Heart right ventricle (tissue), 16 donors: ENCODE data around the gene AQR. TPM values are rescaled to one million over a fixed set of nuclear protein-coding genes. Genes with fewer than 3 reads are reported as not detected.

Experiments
- ATAC-seq, 8 donors: fragments of 200-7000 bp; cut with Tn5 transposase; one replicate each; pipeline ENCODE4 v1.9.1; 2020; ENCODE audit warnings: mild to moderate bottlenecking in 8 of 8, moderate library complexity in 8 of 8, moderate number of reproducible peaks in 1 of 8
- DNase-seq, 2 donors: peaks; one replicate each; pipeline ENCODE4 v3.0.0-alpha.2; 2020
- H3K27ac ChIP-seq, 10 donors: fragments of 200-600 bp; sonication (generic) in 2 of 10; one replicate each; pipeline versions ENCODE4 v1.5.0 to v1.8.0; 2020 to 2022; ENCODE audit warnings: mild to moderate bottlenecking in 3 of 10
- H3K27me3 ChIP-seq, 7 donors: fragments of 200-600 bp; one replicate each; pipeline ENCODE4 v1.8.0; 2021 to 2022; ENCODE audit warnings: mild to moderate bottlenecking in 2 of 7
- H3K36me3 ChIP-seq, 9 donors: fragments of 200-600 bp; sonication (generic) in 1 of 9; one replicate each; pipeline versions ENCODE4 v1.5.0 to v1.8.0; 2020 to 2022; ENCODE audit warnings: mild to moderate bottlenecking in 2 of 9
- H3K4me1 ChIP-seq, 9 donors: fragments of 200-600 bp; sonication (generic) in 1 of 9; one replicate each; pipeline versions ENCODE4 v1.5.0 to v1.8.0; 2020 to 2022; ENCODE audit warnings: mild to moderate bottlenecking in 4 of 9
- H3K4me3 ChIP-seq, 10 donors: fragments of 200-600 bp; sonication (generic) in 2 of 10; one replicate each; pipeline versions ENCODE4 v1.5.0 to v1.8.0; 2020 to 2022; ENCODE audit warnings: mild to moderate bottlenecking in 7 of 10, moderate library complexity in 2 of 10
- H3K9me3 ChIP-seq, 11 donors: fragments of 200-600 bp in 10 of 11; sonication (generic) in 2 of 11; one replicate each; pipeline versions ENCODE4 v1.5.0 to v1.8.0; 2013 to 2022; ENCODE audit warnings: mild to moderate bottlenecking in 2 of 11, control low read depth in 1 of 11, moderate library complexity in 1 of 11
- CTCF ChIP-seq, 9 donors: fragments of 200-600 bp; sonication (generic) in 2 of 9; IDR thresholded peaks; one replicate each; pipeline versions ENCODE4 v1.5.0 to v1.8.0; 2021 to 2022; ENCODE audit warnings: antibody characterized with exemption in 9 of 9, mild to moderate bottlenecking in 5 of 9, moderate library complexity in 1 of 9
- WGBS, 2 donors: extraction: QIAGEN DNeasy Blood & Tissue Kit; methylation state at CpG; one replicate each; pipeline ENCODE4 v1.1.7; 2013; ENCODE audit warnings: inconsistent platforms in 1 of 2; 5-methylcytosine and 5-hydroxymethylcytosine counted together
- intact Hi-C, 10 donors: fragments of 100-400 bp; cut with DNase I; formaldehyde crosslinking; loops; one replicate each; pipeline versions ENCODE4 v1.11.1 to v1.14.2; 2022
- polyA plus RNA-seq, 2 donors: library from polyadenylated mRNA; stranded (reverse); fragments of 200-250 nt; gene quantifications; one replicate each; pipeline ENCODE4 v1.2.3, GENCODE V29; 2013
- total RNA-seq, 10 donors: library from RNA; stranded (reverse); fragmentation: NEBNext Ultra II Directional in 3 of 10; extraction: Animal tissue kit (Norgen Biotek cat#: 25700) in 3 of 10; gene quantifications; one replicate each; pipeline versions ENCODE4 v1.2.1 to v1.2.4, GENCODE V29; 2021 to 2023
- donor health status: Arrhythmogenic right ventricular cardiomyopathy.
- donor health status: ischemic (EF 13 %, LVEDD 7.1; RV severe dilation, severe dysfunction).
- donor health status: healthy with polysubstance abuse.
- donor health status: DM: no; HTN: yes; CAD: no.
- donor health status: DM: no; HTN: no; CAD: no.
- donor health status: ischemic (EF 25% LVEDD 6.9; RV normal size, moderate dysfunction).
- donor health status: ischemic (EF 25% LVEDD 5.7; RV mildly dilated, moderate dysfunction).
- donor health status: healthy.
- donor health status: DM: yes; HTN: yes; CAD: no.
- donor health status: Ischemic cardiomyopathy.
- donor health status: ischemic (EF 35%, LVEDD 5.7; RV mildly dilated, moderate dysfunction).
- donor health status: nonischemic (EF 11% LVEDD 7.7; RV severe dilation, severe dysfunction).
- donor health status: DM: yes; HTN: yes; CAD: no.
- donor health status: PGD.
- donor health status: ischemic (EF 29% LVEDD 5.4; RV normal size, mild dysfunction).
- donor health status: nonischemic (EF 23%, LVEDD 6.1; RV moderate dilation, normal function).

Gene AQR
- total and polyA plus RNA-seq, 12 donors, result 6.5 to 14.6 (median 10.8) TPM

- intact Hi-C loops, result loop anchor here in 2 of 10 donors (10.0 kb wide), 2 partner anchors 64 to 124 kb away; no protein-coding TSS in a partner anchor
Measured at GRCh38 chr15:34828145-34828911, 141.2 kb downstream of the AQR start.

GRCh38 chr15:34821831-34822230, 147.7 kb downstream of the AQR start:
- Histone ChIP-seq H3K9me3 (no peaks in the 10 kb centered on the region), H3K36me3 (no peaks in the 10 kb centered on the region), H3K4me3 (no peak overlapping the region), H3K27me3 (no peaks in the 10 kb centered on the region), H3K27ac (no peak overlapping the region), H3K4me1 (no peaks in the 10 kb centered on the region)
- ATAC-seq (peak in 3 of 8 donors; percentile 58 to 62 (median 62)), DNase-seq (no peak)
- 44 to 52% methylated on average over 3 of the region's 3 CpGs for WGBS, 2 donors
- intact Hi-C loops, result loop anchor here in 2 of 10 donors (10.0 kb wide), 2 partner anchors 57 to 117 kb away; no protein-coding TSS in a partner anchor
- peak in 1 of 9 donors; percentile 22 for TF ChIP-seq CTCF (IDR thresholded peaks at IDR 0.05)

More at GRCh38 chr15:34828145-34828911, 141.2 kb downstream of the AQR start:
- Histone ChIP-seq H3K4me1 (no peaks in the 10 kb centered on the region), H3K27me3 (no peaks in the 10 kb centered on the region), H3K9me3 (no peaks in the 10 kb centered on the region), H3K4me3 (no peak overlapping the region), H3K36me3 (no peaks in the 10 kb centered on the region), H3K27ac (no peak overlapping the region)
- WGBS, 2 donors, result 65 to 82% methylated on average over 5 of the region's 5 CpGs
- no peak for DNase-seq
- no peak for TF ChIP-seq CTCF (IDR thresholded peaks at IDR 0.05)
- ATAC-seq, result no peak

- Histone ChIP-seq H3K27ac (no peak overlapping the region), H3K36me3 (no peaks in the 10 kb centered on the region), H3K9me3 (no peaks in the 10 kb centered on the region), H3K27me3 (no peaks in the 10 kb centered on the region), H3K4me1 (no peaks in the 10 kb centered on the region), H3K4me3 (no peak overlapping the region)
- TF ChIP-seq CTCF (IDR thresholded peaks at IDR 0.05), result no peak
- intact Hi-C loops, result loop anchor here in 2 of 10 donors (10.0 kb wide), 2 partner anchors 55 to 115 kb away; no protein-coding TSS in a partner anchor
- DNase-seq (no peak), ATAC-seq (no peak)
- 78 to 85% methylated on average over 5 of the region's 5 CpGs for WGBS, 2 donors
Measured at GRCh38 chr15:34820110-34820509, 149.4 kb downstream of the AQR start.

- Histone ChIP-seq H3K27ac (no peak overlapping the region), H3K4me1 (peaks cover 0 to 4% (median 0%) of the 10 kb centered on the region in 9 donors), H3K9me3 (no peaks in the 10 kb centered on the region), H3K27me3 (no peaks in the 10 kb centered on the region), H3K4me3 (no peak overlapping the region), H3K36me3 (no peaks in the 10 kb centered on the region)
- no peak for DNase-seq
- 86 to 94% methylated on average over 1 of the region's 1 CpG for WGBS, 2 donors
- intact Hi-C loops, result no loop called here
- ATAC-seq, result no peak
- no peak for TF ChIP-seq CTCF (IDR thresholded peaks at IDR 0.05)
Measured at GRCh38 chr15:34818526-34818925, 151.0 kb downstream of the AQR start.
